Measurements from ENCODE around the gene PIM3. TPM values are rescaled to one million over a fixed set of nuclear protein-coding genes. Genes with fewer than 3 reads are reported as not detected.
A peak's percentile ranks its signal among the peaks of the same experiment; 100 is the strongest.

The PIM3 gene
- polyA plus RNA-seq, 1 of the 3 experiments (the other 2 are of a cell fraction), result 15.3 TPM

DNA sequence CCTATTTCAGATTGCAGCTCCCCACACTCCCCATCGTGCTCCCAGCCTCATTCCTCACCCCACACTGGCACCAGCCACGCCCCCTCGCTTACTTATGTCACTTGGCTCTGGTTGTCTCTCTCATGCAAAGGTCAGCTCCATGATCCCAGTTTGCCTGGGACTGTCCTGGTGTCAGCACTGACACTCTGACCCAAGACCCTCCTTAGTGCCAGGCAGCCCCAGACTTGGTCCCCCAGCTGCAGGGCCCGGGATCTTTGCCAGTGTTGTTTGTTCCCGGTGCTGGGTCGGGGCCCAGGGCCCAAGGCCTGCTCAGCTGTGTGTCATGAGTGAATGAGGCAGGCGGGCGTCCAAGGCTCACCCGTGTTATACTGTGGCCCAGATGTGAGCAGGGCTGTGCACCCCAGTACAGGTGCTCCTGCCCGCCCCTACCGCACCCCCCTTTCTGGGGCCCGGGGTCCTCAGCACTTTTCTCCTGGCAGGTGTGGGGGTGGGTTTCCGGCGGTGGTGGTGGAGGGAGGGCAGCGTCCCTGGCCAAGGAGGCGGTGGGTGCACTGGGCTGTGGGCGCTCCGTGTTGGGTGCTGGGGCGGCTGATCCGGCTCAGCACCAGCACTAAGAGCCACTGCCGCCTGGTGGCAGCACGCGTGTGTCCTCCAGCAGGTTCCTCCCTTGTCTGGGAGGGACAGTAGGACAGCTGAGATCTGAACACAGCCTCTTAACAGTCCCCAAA is 32.5 kb downstream of the PIM3 start:
- Histone ChIP-seq H2AFZ (ENCODE audit: low read depth) (no peak overlapping the region), H3F3A (replicated peaks; ENCODE audit: insufficient read depth) (no peaks in the 10 kb centered on the region), H3K4me2 (no peak overlapping the region), H3K36me3 (replicated peaks in 1 of 2; ENCODE audit: control insufficient read depth in 1 of 2, insufficient read depth in 2 of 2, low read length in 1 of 2) (no peaks in the 10 kb centered on the region), H3K9me2 (no peaks in the 10 kb centered on the region), H3K79me2 (ENCODE audit: insufficient read depth) (no peaks in the 10 kb centered on the region), H4K20me1 (ENCODE audit: insufficient read depth) (no peaks in the 10 kb centered on the region), H3K4me1 (ENCODE audit: control insufficient read depth in 1 of 2, insufficient read depth in 2 of 2, low read depth in 1 of 2, low read length in 1 of 2) (no peaks in the 10 kb centered on the region), H3K27me3 (ENCODE audit: insufficient read depth) (no peaks in the 10 kb centered on the region), H3K27ac (ENCODE audit: low read depth in 2 of 2, low read length in 1 of 2) (no peak overlapping the region), H3K9me3 (peaks cover 7% of the 10 kb centered on the region; the same call in 1 of the 2 replicates), H3K9ac (no peak overlapping the region), H3K4me3 (ENCODE audit: low read depth in 2 of 2, low read length in 1 of 2) (no peak overlapping the region)
- ChIA-PET POLR2A (no interaction called here), CTCF (interaction anchor here (0.5 to 4.1 kb wide), 19 partner anchors 11 to 254 kb away, joined by 3 to 45 read pairs (median 4); no protein-coding TSS in a partner anchor)
- WGBS (ENCODE audit: low lambda C conversion rate), result 19% methylated on average over 19 of the region's 23 CpGs
- no peak for TF ChIP-seq RFX5 (IDR thresholded peaks at IDR 0.05; ENCODE audit: low read length)
- TF ChIP-seq, protein P1, sequence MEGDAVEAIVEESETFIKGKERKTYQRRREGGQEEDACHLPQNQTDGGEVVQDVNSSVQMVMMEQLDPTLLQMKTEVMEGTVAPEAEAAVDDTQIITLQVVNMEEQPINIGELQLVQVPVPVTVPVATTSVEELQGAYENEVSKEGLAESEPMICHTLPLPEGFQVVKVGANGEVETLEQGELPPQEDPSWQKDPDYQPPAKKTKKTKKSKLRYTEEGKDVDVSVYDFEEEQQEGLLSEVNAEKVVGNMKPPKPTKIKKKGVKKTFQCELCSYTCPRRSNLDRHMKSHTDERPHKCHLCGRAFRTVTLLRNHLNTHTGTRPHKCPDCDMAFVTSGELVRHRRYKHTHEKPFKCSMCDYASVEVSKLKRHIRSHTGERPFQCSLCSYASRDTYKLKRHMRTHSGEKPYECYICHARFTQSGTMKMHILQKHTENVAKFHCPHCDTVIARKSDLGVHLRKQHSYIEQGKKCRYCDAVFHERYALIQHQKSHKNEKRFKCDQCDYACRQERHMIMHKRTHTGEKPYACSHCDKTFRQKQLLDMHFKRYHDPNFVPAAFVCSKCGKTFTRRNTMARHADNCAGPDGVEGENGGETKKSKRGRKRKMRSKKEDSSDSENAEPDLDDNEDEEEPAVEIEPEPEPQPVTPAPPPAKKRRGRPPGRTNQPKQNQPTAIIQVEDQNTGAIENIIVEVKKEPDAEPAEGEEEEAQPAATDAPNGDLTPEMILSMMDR (IDR thresholded peaks at IDR 0.05), result peak; percentile 57
- peak; percentile 73 for TF ChIP-seq RAD21 (IDR thresholded peaks at IDR 0.05; ENCODE audit: low read length)
- peak; percentile 77 for TF ChIP-seq SMC3 (IDR thresholded peaks at IDR 0.05; ENCODE audit: low read depth, low read length)
- DNase-seq, result peak; percentile 85

DNA sequence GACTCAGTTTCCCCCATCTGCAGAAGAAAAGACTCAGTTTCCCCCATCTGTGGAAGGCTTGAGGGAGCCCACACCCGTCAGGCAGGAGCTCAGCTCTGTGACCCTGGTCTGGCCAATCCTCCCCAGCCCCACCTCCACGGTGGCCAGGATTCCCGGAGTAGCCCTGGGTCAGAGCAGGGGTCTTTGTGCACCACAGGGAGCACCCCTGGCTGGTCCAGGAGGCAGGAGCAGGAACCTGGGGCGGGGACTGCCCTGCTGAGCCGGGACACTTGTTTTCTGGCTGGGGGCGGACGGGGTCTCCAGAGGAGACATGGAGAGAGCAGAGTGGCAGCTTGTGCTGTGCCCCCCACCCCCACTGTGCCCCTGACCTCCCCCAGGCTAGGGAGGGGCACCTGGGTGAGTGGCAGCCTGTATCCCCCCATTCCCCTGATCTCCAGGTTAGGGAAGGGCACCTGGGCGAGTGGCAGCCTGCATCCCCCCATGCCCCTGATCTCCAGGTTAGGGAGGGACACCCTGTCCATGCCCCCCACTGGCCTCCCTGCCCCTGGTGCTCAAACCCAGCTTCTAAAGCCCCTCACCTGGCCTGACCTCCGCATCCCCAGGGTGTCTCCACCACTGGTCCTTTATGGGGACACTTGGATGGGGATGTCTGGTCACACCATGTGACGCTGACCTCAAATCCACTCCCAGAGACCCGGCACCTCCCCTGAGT is 33.2 kb downstream of the PIM3 start:
- Histone ChIP-seq H3K79me2 (ENCODE audit: insufficient read depth) (no peaks in the 10 kb centered on the region), H3K9ac (no peak overlapping the region), H3K9me3 (peaks cover 7% of the 10 kb centered on the region; the same call in 1 of the 2 replicates), H3K27me3 (ENCODE audit: insufficient read depth) (no peaks in the 10 kb centered on the region), H3K4me1 (ENCODE audit: control insufficient read depth in 1 of 2, insufficient read depth in 2 of 2, low read depth in 1 of 2, low read length in 1 of 2) (no peaks in the 10 kb centered on the region; a peak in 1 of 4 replicates), H3K36me3 (replicated peaks in 1 of 2; ENCODE audit: control insufficient read depth in 1 of 2, insufficient read depth in 2 of 2, low read length in 1 of 2) (no peaks in the 10 kb centered on the region), H4K20me1 (ENCODE audit: insufficient read depth) (no peaks in the 10 kb centered on the region), H2AFZ (ENCODE audit: low read depth) (no peak overlapping the region), H3K4me3 (ENCODE audit: low read depth in 2 of 2, low read length in 1 of 2) (no peak overlapping the region), H3K9me2 (no peaks in the 10 kb centered on the region), H3F3A (replicated peaks; ENCODE audit: insufficient read depth) (no peaks in the 10 kb centered on the region), H3K4me2 (no peak overlapping the region), H3K27ac (ENCODE audit: low read depth in 2 of 2, low read length in 1 of 2) (no peak overlapping the region)
- DNase-seq, result peak; percentile 25
- WGBS (ENCODE audit: low lambda C conversion rate), result 17% methylated on average over 2 of the region's 11 CpGs
- TF ChIP-seq RAD21 (IDR thresholded peaks at IDR 0.05; ENCODE audit: low read length), result no peak
- no peak for TF ChIP-seq TCF12 (IDR thresholded peaks at IDR 0.05)
- TF ChIP-seq, protein P2, sequence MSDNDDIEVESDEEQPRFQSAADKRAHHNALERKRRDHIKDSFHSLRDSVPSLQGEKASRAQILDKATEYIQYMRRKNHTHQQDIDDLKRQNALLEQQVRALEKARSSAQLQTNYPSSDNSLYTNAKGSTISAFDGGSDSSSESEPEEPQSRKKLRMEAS (IDR thresholded peaks at IDR 0.05; ENCODE audit: low read depth), result no peak
- no peak for TF ChIP-seq MEF2A (IDR thresholded peaks at IDR 0.05; ENCODE audit: borderline replicate concordance, low read depth)
- ChIA-PET POLR2A (no interaction called here), CTCF (interaction anchor here (0.7 to 4.1 kb wide), 17 partner anchors 11 to 132 kb away, joined by 3 to 45 read pairs (median 4); no protein-coding TSS in a partner anchor)
